ENCODE measurements around the gene CHORDC1.
"Not testable (repeated sequence)": the region's sequence is repeated elsewhere in the genome, so short reads cannot be mapped to it uniquely, and the experiment has no call there.

Gene CHORDC1

DNA sequence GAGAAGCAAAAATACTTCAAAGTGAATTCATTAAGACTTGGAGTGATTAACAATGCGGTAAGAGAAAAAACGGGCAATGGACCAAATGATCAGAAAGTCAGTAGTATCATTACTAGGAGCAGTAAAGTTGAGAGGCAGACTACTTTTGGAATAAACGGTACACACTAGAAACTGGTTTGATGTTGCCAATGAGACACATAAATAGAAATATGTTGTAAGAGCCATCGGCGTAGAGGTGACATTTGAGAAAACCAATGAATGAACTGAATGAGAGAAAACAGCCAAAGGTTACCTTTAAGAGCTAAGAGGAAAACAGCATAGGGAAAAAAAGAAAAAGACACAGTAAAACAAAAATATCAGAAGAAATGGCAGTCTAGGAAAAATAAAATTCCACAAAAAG lies 6.2 kb downstream of the CHORDC1 start:
- no peak for TF ChIP-seq ZFX (IDR thresholded peaks at IDR 0.05; ENCODE audit: borderline replicate concordance)
- TF ChIP-seq, protein P1, sequence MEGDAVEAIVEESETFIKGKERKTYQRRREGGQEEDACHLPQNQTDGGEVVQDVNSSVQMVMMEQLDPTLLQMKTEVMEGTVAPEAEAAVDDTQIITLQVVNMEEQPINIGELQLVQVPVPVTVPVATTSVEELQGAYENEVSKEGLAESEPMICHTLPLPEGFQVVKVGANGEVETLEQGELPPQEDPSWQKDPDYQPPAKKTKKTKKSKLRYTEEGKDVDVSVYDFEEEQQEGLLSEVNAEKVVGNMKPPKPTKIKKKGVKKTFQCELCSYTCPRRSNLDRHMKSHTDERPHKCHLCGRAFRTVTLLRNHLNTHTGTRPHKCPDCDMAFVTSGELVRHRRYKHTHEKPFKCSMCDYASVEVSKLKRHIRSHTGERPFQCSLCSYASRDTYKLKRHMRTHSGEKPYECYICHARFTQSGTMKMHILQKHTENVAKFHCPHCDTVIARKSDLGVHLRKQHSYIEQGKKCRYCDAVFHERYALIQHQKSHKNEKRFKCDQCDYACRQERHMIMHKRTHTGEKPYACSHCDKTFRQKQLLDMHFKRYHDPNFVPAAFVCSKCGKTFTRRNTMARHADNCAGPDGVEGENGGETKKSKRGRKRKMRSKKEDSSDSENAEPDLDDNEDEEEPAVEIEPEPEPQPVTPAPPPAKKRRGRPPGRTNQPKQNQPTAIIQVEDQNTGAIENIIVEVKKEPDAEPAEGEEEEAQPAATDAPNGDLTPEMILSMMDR (IDR thresholded peaks at IDR 0.05): no peak
- H3K27ac ChIP-seq: no peak overlapping the region

DNA sequence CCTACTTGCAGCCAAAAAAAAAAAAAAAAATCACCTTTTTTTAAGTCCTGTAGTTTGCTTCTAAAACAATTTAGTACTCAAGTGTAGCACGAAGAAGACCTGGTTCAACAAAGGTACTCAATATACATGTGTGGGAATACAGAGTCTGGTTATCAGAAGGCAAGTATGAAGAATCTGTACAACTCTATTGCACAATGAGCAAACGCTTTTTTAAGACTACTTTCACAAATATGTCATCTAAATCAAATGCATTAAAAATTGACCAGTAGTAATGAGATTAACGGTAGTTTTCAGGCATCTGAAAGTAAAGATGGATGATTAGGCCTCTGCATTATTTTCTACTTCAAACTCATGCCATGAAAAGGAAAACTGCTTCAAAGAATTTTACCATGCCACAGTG lies 9.5 kb downstream of the CHORDC1 start:
- TF ChIP-seq ZFX (IDR thresholded peaks at IDR 0.05; ENCODE audit: borderline replicate concordance): no peak
- TF ChIP-seq, protein P1 (IDR thresholded peaks at IDR 0.05): no peak
- H3K27ac ChIP-seq: no peak overlapping the region

DNA sequence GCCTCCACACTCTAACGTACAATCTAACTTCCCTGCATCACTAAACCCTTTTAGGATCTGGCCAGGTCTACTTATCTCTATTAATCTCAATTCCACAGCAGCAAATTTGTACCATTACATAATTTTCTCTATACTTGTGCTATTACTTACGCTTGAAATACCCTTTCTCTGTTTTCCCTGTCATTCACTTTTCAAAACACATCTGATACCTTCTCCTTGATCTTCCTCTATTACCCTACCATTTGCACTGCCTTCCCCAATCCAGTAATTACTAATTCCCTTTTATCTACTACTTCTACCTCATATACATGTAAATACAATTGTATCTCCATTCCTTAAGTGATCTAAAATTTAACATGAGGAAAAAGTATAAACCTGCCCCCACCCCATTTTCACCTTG lies 14.0 kb downstream of the CHORDC1 start:
- H3K27ac ChIP-seq: no peak overlapping the region
- no peak for TF ChIP-seq ZFX (IDR thresholded peaks at IDR 0.05; ENCODE audit: borderline replicate concordance)
- TF ChIP-seq, protein P1 (IDR thresholded peaks at IDR 0.05): no peak

DNA sequence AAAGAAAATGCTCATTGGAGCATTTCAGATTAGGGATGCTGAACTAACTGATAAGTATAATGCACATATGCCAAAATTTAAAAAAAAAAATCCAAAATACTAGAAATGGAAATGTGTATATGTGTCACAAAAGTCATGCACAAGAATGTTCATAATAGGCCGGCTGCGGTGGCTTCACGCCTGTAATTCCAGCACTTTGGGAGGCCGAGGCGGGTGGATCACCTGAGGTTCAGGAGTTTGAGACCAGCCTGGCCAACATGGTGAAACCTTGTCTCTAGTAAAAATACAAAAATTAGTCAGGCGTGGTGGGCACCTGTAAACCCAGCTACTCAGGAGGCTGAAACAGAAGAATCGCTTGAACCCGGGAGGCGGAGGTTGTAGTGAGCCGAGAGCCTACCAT lies 14.9 kb downstream of the CHORDC1 start:
- not testable (repeated sequence) for H3K27ac ChIP-seq

DNA sequence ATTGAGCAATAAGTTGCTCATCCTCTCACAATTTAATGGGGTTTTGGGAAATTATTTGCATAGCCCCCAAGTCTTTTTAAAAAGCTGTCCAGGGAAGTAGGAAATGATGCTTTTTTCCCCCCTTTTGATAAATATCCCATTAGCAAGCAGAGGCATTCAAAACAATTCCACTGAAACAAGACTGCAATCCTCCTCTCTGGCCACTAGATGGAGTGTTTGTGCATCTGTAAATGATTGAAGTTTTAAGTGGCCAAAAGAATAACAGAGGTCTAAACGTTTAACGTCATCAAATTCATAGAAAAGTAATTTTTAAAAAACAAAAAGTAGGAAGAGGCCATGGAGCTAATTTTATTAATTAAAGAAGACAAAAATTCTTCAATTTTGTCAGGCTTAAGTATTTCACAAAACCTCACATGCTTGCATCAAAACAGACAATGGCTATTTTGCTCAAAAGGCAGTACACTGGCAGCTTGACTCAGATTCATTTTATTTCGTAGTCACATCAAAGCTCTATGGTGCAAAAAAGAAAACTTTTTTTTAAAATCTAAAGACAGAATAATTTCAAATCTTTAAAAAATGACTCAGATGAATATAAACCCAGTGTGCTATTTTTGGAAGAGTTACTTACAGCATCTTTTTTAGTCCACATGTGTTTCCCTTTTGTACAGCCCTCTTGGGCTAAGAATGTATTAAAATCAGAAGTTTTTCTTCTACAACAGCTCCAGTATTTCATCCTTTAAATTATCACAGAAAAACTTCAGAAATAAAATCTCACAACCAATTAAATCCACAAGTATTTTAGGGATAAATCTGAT lies 17.8 kb downstream of the CHORDC1 start:
- TF ChIP-seq, protein P1 (IDR thresholded peaks at IDR 0.05): peak; percentile 92
- no peak for TF ChIP-seq ZFX (IDR thresholded peaks at IDR 0.05; ENCODE audit: borderline replicate concordance)
- no peak overlapping the region for H3K27ac ChIP-seq

DNA sequence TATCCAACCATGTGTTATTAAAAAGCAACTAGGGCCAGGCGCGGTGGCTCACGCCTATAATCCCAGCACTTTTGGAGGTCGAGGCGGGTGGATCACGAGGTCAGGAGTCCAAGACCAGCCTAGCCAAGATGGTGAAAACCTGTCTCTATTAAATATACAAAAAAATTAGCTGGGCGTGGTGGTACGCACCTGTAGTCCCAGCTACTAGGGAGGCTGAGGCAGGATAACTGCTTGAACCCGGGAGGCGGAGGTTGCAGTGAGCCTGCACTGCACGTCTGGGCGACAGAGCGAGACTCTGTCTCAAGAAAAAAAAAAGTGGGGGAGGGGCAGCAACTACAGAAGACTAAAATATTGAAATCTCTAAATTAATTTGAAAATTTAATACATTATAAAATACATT lies 18.4 kb downstream of the CHORDC1 start:
- TF ChIP-seq ZFX (IDR thresholded peaks at IDR 0.05; ENCODE audit: borderline replicate concordance): no peak
- TF ChIP-seq, protein P1 (IDR thresholded peaks at IDR 0.05): no peak

DNA sequence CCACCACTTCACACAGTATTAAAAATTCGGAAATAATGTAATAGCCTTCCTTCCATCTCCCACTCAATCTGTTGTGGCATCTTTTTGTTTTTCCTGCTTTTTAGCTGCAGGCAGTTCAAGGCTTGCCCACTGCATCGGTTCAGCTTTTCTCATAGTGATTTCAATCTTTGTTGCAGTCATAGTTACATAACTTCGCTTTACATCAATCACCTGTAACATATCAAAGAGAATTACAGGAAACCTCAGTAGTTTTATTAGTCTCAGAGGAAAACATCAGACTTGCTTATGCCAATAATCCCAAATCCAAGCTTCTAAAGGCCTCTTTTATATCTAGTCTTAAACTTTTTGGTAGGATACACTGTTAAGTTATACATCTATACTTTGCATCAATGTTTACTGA lies 20.5 kb downstream of the CHORDC1 start:
- no peak overlapping the region for H3K27ac ChIP-seq
- no peak for TF ChIP-seq ZFX (IDR thresholded peaks at IDR 0.05; ENCODE audit: borderline replicate concordance)
- TF ChIP-seq, protein P1 (IDR thresholded peaks at IDR 0.05): no peak

More for the DNA sequence above, 18.4 kb downstream of the CHORDC1 start:
- no peak overlapping the region for H3K27ac ChIP-seq

DNA sequence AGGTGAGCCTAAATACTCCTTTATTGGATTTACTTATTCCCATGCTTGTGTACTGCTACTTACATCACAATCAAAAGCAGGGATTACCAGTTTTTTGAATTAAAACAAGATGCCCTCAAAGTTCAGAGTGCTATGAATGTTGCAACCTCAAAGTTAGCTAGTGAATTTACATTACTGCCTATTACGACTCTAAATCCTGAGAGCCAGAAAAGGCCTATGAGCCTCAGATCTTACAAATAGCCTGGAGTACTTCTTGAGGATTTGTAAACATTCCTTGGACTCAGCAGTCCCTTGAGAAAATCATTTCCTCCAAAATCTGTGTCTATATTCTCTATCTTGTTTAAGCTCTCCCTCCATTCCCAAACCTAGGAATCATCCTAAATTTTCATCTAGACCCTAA lies 25.5 kb downstream of the CHORDC1 start:
- no peak overlapping the region for H3K27ac ChIP-seq
- TF ChIP-seq ZFX (IDR thresholded peaks at IDR 0.05; ENCODE audit: borderline replicate concordance): no peak
- TF ChIP-seq, protein P1 (IDR thresholded peaks at IDR 0.05): no peak

Measured in 22Rv1 (cell line).